WTC11 (cell line): ENCODE measurements around the gene MAML3.

Experiments
- ATF6 ChIP-seq: sonication (generic); formaldehyde crosslinking; IDR thresholded peaks from 2 replicates; pipeline ENCODE4 v1.8.1; 2023; ENCODE audit warnings: mild to moderate bottlenecking, missing genetic modification reagents
- CTCF ChIP-seq: fragments of 200-600 bp; IDR thresholded peaks from 2 replicates; pipeline ENCODE4 v1.8.0; 2022; ENCODE audit warnings: antibody characterized with exemption
- ETV6 ChIP-seq: sonication (generic); formaldehyde crosslinking; IDR thresholded peaks from 2 replicates; pipeline ENCODE4 v1.8.1; 2022; ENCODE audit warnings: mild to moderate bottlenecking, missing genetic modification reagents
- GABPB1 ChIP-seq: sonication (generic); formaldehyde crosslinking; IDR thresholded peaks from 2 replicates; pipeline ENCODE4 v1.8.1; 2023; ENCODE audit warnings: mild to moderate bottlenecking, missing genetic modification reagents
- NFYB ChIP-seq: sonication (generic); formaldehyde crosslinking; conservative IDR thresholded peaks from 2 replicates; pipeline ENCODE4 v1.8.0; 2022; ENCODE audit warnings: low read depth, missing genetic modification reagents
- TP53 ChIP-seq: sonication (generic); formaldehyde crosslinking; IDR thresholded peaks from 2 replicates; pipeline ENCODE4 v1.8.1; 2023; ENCODE audit warnings: mild to moderate bottlenecking, missing genetic modification reagents
- USF2 ChIP-seq: sonication (generic); formaldehyde crosslinking; IDR thresholded peaks from 2 replicates; pipeline ENCODE4 v1.8.1; 2023; ENCODE audit warnings: mild to moderate bottlenecking, missing genetic modification reagents, moderate library complexity
- ZNF281 ChIP-seq: sonication (generic); formaldehyde crosslinking; IDR thresholded peaks from 2 replicates; pipeline ENCODE4 v1.8.0; 2023; ENCODE audit warnings: mild to moderate bottlenecking, missing genetic modification reagents
- ZNF512 ChIP-seq: sonication (generic); formaldehyde crosslinking; IDR thresholded peaks from 2 replicates; pipeline ENCODE4 v1.8.1; 2022; ENCODE audit warnings: missing genetic modification reagents, borderline replicate concordance

GRCh38 chr4:139878050-139878449 is 275.9 kb downstream of the MAML3 start:
- TF ChIP-seq ZNF281 (CRISPR knock-in tag), result no peak
- no peak for TF ChIP-seq GABPB1 (CRISPR knock-in tag)
- TF ChIP-seq NFYB (CRISPR knock-in tag), result no peak
- TF ChIP-seq CTCF, result no peak
- TF ChIP-seq USF2, result no peak
- TF ChIP-seq TP53 (CRISPR knock-in tag), result no peak
- TF ChIP-seq ATF6 (CRISPR knock-in tag), result no peak
- no peak for TF ChIP-seq ZNF512
- no peak for TF ChIP-seq ETV6
